ENCODE measurements around the gene EWSR1. TPM values are rescaled to one million over a fixed set of nuclear protein-coding genes. Genes with fewer than 3 reads are reported as not detected.
"Not testable (repeated sequence)": the region's sequence is repeated elsewhere in the genome, so short reads cannot be mapped to it uniquely, and the experiment has no call there.

EWSR1 gene
- total RNA-seq, 3 donors from 2014 or later, result 458 to 522 (median 474) TPM

DNA sequence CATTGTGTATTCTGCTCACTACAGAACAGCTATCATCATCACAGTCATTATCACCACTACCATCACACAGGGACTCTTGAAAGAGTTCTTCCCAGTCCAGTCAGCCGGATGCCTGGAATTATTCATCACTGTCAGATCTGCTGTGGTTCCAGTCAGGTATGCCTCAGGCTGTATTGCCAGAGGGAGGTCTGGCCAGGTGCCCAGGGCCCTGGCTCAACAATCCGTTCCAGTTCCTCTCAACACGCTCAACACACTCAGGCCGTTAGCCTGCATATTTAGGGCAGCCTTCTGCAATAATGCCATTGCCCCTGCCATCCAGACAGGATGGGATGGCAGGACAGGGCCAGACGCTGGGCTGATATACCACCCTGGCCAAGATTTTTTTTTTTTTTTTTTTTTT, 76.1 kb downstream of the EWSR1 start:
- H3K4me3 Mint-ChIP-seq, result no peak overlapping the region
- no peaks in the 10 kb centered on the region for H3K9me3 Mint-ChIP-seq
- DNase-seq (no peak), ATAC-seq (no peak)
- peaks cover 33% of the 10 kb centered on the region for H3K36me3 Mint-ChIP-seq (ENCODE audit: insufficient read depth)
- H3K4me1 Mint-ChIP-seq (ENCODE audit: low read depth), result no peaks in the 10 kb centered on the region
- no peaks in the 10 kb centered on the region for H3K27me3 Mint-ChIP-seq (ENCODE audit: low read depth)

DNA sequence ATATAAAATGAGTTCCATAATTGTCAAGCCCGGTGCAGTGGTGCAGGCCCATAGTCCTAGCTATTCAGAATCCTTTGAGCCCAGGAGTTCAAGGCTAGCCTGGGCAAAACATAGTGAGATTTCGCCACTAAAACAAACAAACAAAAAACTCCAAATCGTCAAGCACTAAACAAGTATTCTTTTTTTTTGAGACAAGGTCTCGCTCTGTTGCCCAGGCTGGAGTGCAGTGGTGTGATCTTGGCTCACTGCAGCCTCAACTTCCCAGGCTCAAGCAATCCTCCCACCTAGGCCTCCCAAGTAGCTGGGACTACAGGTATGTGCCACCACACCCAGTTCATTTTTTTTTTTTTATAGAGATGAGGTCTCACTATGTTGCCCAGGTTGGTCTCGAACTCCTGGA, 76.8 kb downstream of the EWSR1 start:
- not testable (repeated sequence) for H3K4me1 Mint-ChIP-seq (ENCODE audit: low read depth); H3K9me3 Mint-ChIP-seq; DNase-seq; H3K27me3 Mint-ChIP-seq (ENCODE audit: low read depth); H3K4me3 Mint-ChIP-seq; ATAC-seq
- peaks cover 31% of the 10 kb centered on the region for H3K36me3 Mint-ChIP-seq (ENCODE audit: insufficient read depth)

- DNase-seq, result no peak
- no peak overlapping the region for H3K4me3 Mint-ChIP-seq
- peaks cover 28% of the 10 kb centered on the region for H3K36me3 Mint-ChIP-seq (ENCODE audit: insufficient read depth)
- no peak for ATAC-seq
- H3K9me3 Mint-ChIP-seq, result no peaks in the 10 kb centered on the region
- no peaks in the 10 kb centered on the region for H3K4me1 Mint-ChIP-seq (ENCODE audit: low read depth)
- H3K27me3 Mint-ChIP-seq (ENCODE audit: low read depth), result no peaks in the 10 kb centered on the region
Measured at GRCh38 chr22:29345932-29346331, 77.9 kb downstream of the EWSR1 start.

GRCh38 chr22:29346659-29347058, 78.6 kb downstream of the EWSR1 start:
- H3K9me3 Mint-ChIP-seq, result no peaks in the 10 kb centered on the region
- no peaks in the 10 kb centered on the region for H3K4me1 Mint-ChIP-seq (ENCODE audit: low read depth)
- DNase-seq (no peak), ATAC-seq (no peak)
- H3K36me3 Mint-ChIP-seq (ENCODE audit: insufficient read depth), result peaks cover 35% of the 10 kb centered on the region
- H3K27me3 Mint-ChIP-seq (ENCODE audit: low read depth), result no peaks in the 10 kb centered on the region
- no peak overlapping the region for H3K4me3 Mint-ChIP-seq

GRCh38 chr22:29348041-29348440, 80.0 kb downstream of the EWSR1 start:
- Mint-ChIP-seq H3K4me3 (no peak overlapping the region), H3K4me1 (ENCODE audit: low read depth) (no peaks in the 10 kb centered on the region), H3K27me3 (ENCODE audit: low read depth) (no peaks in the 10 kb centered on the region), H3K36me3 (ENCODE audit: insufficient read depth) (peaks cover 32% of the 10 kb centered on the region), H3K9me3 (no peaks in the 10 kb centered on the region)
- ATAC-seq, result no peak
- DNase-seq, result no peak

GRCh38 chr22:29348956-29349355, 80.9 kb downstream of the EWSR1 start:
- Mint-ChIP-seq H3K27me3 (ENCODE audit: low read depth) (no peaks in the 10 kb centered on the region), H3K4me1 (ENCODE audit: low read depth) (no peaks in the 10 kb centered on the region), H3K9me3 (no peaks in the 10 kb centered on the region), H3K4me3 (no peak overlapping the region), H3K36me3 (ENCODE audit: insufficient read depth) (peaks cover 32% of the 10 kb centered on the region)
- no peak for DNase-seq
- ATAC-seq, result no peak

Other genes starting within 250 kb of the EWSR1 start
- gene C22orf31, start 206.4 kb upstream of the EWSR1 start, total RNA-seq, result not detected
- under 1 TPM; 0.03 to 0.33 (median 0.03) TPM for gene KREMEN1, start 195.2 kb upstream of the EWSR1 start, total RNA-seq
- under 1 TPM in 2 of 3 donors, not detected in 1; 0.20 to 0.22 TPM for gene EMID1, start 62.4 kb upstream of the EWSR1 start, total RNA-seq
- 10 to 100 TPM; 52.0 to 61.0 (median 56.8) TPM for gene RHBDD3, start 287 bp upstream of the EWSR1 start, total RNA-seq
- under 1 TPM; 0.37 to 0.90 (median 0.56) TPM for gene GAS2L1, start 38.4 kb downstream of the EWSR1 start, total RNA-seq
- gene RASL10A, start 47.4 kb downstream of the EWSR1 start, total RNA-seq, result under 1 TPM; 0.56 to 0.87 (median 0.79) TPM
- gene AP1B1, start 120.3 kb downstream of the EWSR1 start, total RNA-seq, result 10 to 100 TPM; 87.0 to 92.2 (median 89.8) TPM
- not detected for gene RFPL1, start 170.3 kb downstream of the EWSR1 start, total RNA-seq
- gene NEFH, start 211.9 kb downstream of the EWSR1 start, total RNA-seq, result 1 to 10 TPM; 5.8 to 8.3 (median 7.3) TPM